ENCODE data around the gene CDK5.

The CDK5 gene

GRCh38 chr7:151008143-151008510 lies 49.6 kb downstream of the CDK5 start:
- TF ChIP-seq CTCF (conservative IDR thresholded peaks at IDR 0.05) = no peak

GRCh38 chr7:151007469-151007898 lies 50.2 kb downstream of the CDK5 start:
- TF ChIP-seq CTCF (conservative IDR thresholded peaks at IDR 0.05) = no peak
- 0 out of 2 replicates have a peak overlapping the region, but pooled peaks have one; percentile 19 for H3K27ac ChIP-seq

More at GRCh38 chr7:151008143-151008510, 49.6 kb downstream of the CDK5 start:
- 0 out of 2 replicates have a peak overlapping the region, but pooled peaks have one; percentile 19 for H3K27ac ChIP-seq

GRCh38 chr7:151006590-151007300 lies 51.0 kb downstream of the CDK5 start:
- no peak for TF ChIP-seq CTCF (conservative IDR thresholded peaks at IDR 0.05)

GRCh38 chr7:151005566-151005965 lies 52.1 kb downstream of the CDK5 start:
- TF ChIP-seq CTCF (conservative IDR thresholded peaks at IDR 0.05) = no peak
- H3K27ac ChIP-seq = no peak overlapping the region

More at GRCh38 chr7:151006590-151007300, 51.0 kb downstream of the CDK5 start:
- 0 out of 2 replicates have a peak overlapping the region, but pooled peaks have one; percentile 19 for H3K27ac ChIP-seq
